Subcutaneous adipose tissue (tissue), 4 donors: ENCODE data around the gene TLCD1. TPM values are rescaled to one million over a fixed set of nuclear protein-coding genes. Genes with fewer than 3 reads are reported as not detected.

ENCODE experiments used
- CTCF ChIP-seq: fragments of 450-650 bp; IDR thresholded peaks from one replicate; pipeline ENCODE4 v1.5.1; 2016; ENCODE audit warnings: low read depth, mild to moderate bottlenecking, control low read depth, antibody characterized with exemption, moderate library complexity
- small RNA-seq: library from RNA; depleted of rRNA; stranded (forward); fragments of <200 nt; gene quantifications from one replicate; pipeline ENCODE3, GENCODE V24; 2016
- total RNA-seq, 4 donors: library from RNA; depleted of rRNA; stranded (reverse); fragments of >200 nt; gene quantifications; one replicate each; pipeline ENCODE4 v1.1.0, GENCODE V29; 2016

Gene TLCD1
- total RNA-seq, 4 donors from 2014 or later, result 1.5 to 2.5 (median 1.6) TPM; not detected in 1

- TF ChIP-seq CTCF, result no peak
Measured at GRCh38 chr17:28686296-28686695, 39.7 kb downstream of the TLCD1 start.

GRCh38 chr17:28685366-28685765 is 40.7 kb downstream of the TLCD1 start:
- TF ChIP-seq CTCF, result no peak

- TF ChIP-seq CTCF, result no peak
Measured at GRCh38 chr17:28684963-28685362, 41.1 kb downstream of the TLCD1 start.

GRCh38 chr17:28682655-28683054 is 43.4 kb downstream of the TLCD1 start:
- no peak for TF ChIP-seq CTCF

- no peak for TF ChIP-seq CTCF
Measured at GRCh38 chr17:28675980-28676379, 50.1 kb downstream of the TLCD1 start.

GRCh38 chr17:28675490-28675889 is 50.5 kb downstream of the TLCD1 start:
- TF ChIP-seq CTCF, result no peak

Small RNAs within 50 kb of the gene (small RNA-seq; reads per million reads assigned to genes)
- gene SNORD42A (not detected), gene SNORD42B (not detected), gene SNORD4A (not detected), gene SNORD4B (not detected)

Other genes starting within 250 kb of the TLCD1 start
- gene FOXN1, start 219.9 kb downstream of the TLCD1 start, total RNA-seq, result not detected
- gene UNC119, start 173.6 kb downstream of the TLCD1 start, total RNA-seq, result 10 to 100 TPM; 15.7 to 26.5 (median 20.8) TPM
- 10 to 100 TPM; 34.9 to 86.7 (median 46.9) TPM for gene PIGS, start 154.7 kb downstream of the TLCD1 start, total RNA-seq
- 100 to 1,000 TPM in 2 of 4 donors, 10 to 100 TPM in 2; 29.4 to 355 (median 71.1) TPM for gene ALDOC, start 149.3 kb downstream of the TLCD1 start, total RNA-seq
- gene SPAG5, start 127.2 kb downstream of the TLCD1 start, total RNA-seq, result 1 to 10 TPM; 1.1 to 9.0 (median 4.7) TPM
- 10 to 100 TPM in 2 of 4 donors, 1 to 10 TPM in 2; 6.4 to 12.3 (median 9.7) TPM for gene RSKR, start 112.0 kb downstream of the TLCD1 start, total RNA-seq
- 100 to 1,000 TPM in 2 of 4 donors, 10 to 100 TPM in 2; 90.7 to 148 (median 116) TPM for gene BLTP2, start 81.1 kb downstream of the TLCD1 start, total RNA-seq
- 10 to 100 TPM; 37.4 to 43.7 (median 39.1) TPM for gene SDF2, start 64.3 kb downstream of the TLCD1 start, total RNA-seq
- gene SUPT6H, start 64.0 kb downstream of the TLCD1 start, total RNA-seq, result 10 to 100 TPM; 52.2 to 69.5 (median 61.4) TPM
- gene PROCA1, start 14.3 kb downstream of the TLCD1 start, total RNA-seq, result 1 to 10 TPM in 3 of 4 donors, not detected in 1; 2.0 to 8.5 (median 2.4) TPM
- 100 to 1,000 TPM in 1 of 4 donors, 10 to 100 TPM in 3; 43.0 to 133 (median 98.7) TPM for gene RAB34, start 8.4 kb downstream of the TLCD1 start, total RNA-seq
- 100 to 1,000 TPM; 468 to 848 (median 543) TPM for gene RPL23A, start 6.2 kb downstream of the TLCD1 start, total RNA-seq
- gene NEK8, start 2.6 kb upstream of the TLCD1 start, total RNA-seq, result 1 to 10 TPM; 2.2 to 4.5 (median 2.9) TPM
- gene TRAF4, start 17.8 kb upstream of the TLCD1 start, total RNA-seq, result 1 to 10 TPM; 2.5 to 8.3 (median 5.2) TPM
- 10 to 100 TPM in 2 of 4 donors, 1 to 10 TPM in 2; 6.6 to 30.0 (median 12.1) TPM for gene FAM222B, start 116.6 kb upstream of the TLCD1 start, total RNA-seq
- 10 to 100 TPM; 22.7 to 34.2 (median 25.0) TPM for gene ERAL1, start 128.8 kb upstream of the TLCD1 start, total RNA-seq
- gene FLOT2, start 171.5 kb upstream of the TLCD1 start, total RNA-seq, result 10 to 100 TPM; 48.1 to 76.1 (median 58.6) TPM
- gene DHRS13, start 176.8 kb upstream of the TLCD1 start, total RNA-seq, result 1 to 10 TPM; 2.1 to 3.6 (median 2.7) TPM
- 10 to 100 TPM; 22.0 to 38.1 (median 25.2) TPM for gene PHF12, start 225.3 kb upstream of the TLCD1 start, total RNA-seq